HG03097 (cell line): ENCODE measurements around the gene PCDHB1.

ENCODE experiments used
- ATAC-seq: cut with Tn5 transposase; IDR thresholded peaks from one replicate; pipeline ENCODE4 v1.9.1; 2021; ENCODE audit not compliant: unreplicated experiment, low FRiP score

Gene PCDHB1, protein sequence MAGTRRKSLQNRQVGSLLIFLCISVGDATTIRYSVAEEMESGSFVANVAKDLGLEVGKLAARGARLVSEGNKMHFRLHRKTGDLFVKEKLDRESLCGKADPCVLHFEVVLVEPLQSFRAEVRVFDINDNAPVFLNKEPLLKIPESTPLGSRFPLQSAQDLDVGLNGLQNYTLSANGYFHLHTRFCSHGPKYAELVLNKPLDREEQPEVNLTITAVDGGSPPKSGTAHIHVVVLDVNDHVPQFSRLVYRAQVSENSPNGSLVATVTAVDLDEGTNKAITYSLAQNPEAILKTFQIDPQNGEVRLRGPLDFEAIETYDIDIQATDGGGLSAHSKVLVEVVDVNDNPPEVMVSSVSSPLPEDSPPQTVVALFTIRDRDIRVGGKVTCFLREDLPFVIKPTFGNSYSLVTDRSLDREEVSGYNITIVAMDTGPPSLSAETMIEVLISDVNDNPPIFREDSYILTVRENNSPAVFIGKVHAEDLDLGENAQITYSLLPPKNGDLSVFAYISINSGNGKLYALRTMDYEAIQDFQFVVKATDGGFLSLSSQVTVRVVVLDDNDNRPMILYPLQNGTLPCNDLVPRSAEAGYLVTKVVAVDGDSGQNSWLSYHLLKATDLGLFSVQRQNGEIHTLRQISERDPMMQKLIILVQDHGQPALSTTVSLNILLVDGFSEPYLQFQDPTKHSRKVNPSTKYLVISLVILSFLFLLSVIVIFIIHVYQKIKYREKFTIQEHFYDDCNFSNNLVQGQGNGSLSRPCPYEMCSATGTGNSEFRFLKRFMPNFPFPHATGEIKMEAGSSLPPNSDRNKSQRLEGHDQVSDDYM

DNA sequence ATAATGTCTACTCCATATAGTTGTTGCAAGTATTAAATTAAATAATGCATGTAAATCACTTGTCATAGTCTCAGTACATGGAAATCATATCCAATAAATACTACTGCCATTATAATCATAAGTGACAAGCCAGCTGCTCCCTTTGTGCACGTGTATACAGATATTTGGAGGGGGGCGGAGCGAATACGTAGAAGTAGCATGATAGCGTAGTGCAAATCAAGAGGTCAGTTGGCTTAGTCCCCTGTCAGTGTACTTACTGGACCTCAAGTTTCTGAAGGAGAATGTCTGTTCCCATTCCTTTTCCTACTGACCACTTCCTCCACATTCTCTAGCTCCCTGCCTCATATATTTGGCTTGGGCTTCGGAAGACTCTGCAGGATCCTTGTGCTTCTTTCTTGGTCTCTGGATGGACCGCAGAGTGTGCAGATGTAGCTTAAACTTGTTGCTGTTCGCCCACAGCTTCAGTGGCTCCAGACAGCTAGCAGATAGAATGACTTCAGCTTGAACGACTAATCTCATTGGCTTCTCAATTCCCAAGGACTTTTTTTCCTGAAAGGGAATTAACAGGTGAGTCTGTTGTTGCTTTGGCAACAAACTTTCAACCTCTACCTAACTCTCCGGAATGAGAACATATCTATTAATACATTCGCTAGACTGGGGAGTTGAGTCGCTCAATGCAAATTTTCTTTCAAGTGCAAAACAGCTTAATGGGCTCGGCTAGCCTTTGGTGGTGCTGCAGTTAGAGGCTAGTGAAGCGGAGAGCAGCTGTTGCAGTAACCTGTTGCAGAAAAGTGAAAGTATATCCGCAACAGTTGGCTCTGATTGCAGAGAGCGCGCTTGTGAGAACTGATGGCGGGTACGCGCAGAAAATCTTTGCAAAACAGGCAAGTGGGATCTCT, at the start of gene PCDHB1:
Gene PCDHB1, plus strand, starts transcription at position 753 of the 899 bp plus-strand sequence. Its CDS starts 97 bp downstream, at position 850.
- ATAC-seq = no peak

GRCh38 chr5:141001446-141001843, 49.7 kb upstream of the PCDHB1 start:
- no peak for ATAC-seq

- ATAC-seq = no peak
Observed at GRCh38 chr5:141001844-141002604, 49.1 kb upstream of the PCDHB1 start.

DNA sequence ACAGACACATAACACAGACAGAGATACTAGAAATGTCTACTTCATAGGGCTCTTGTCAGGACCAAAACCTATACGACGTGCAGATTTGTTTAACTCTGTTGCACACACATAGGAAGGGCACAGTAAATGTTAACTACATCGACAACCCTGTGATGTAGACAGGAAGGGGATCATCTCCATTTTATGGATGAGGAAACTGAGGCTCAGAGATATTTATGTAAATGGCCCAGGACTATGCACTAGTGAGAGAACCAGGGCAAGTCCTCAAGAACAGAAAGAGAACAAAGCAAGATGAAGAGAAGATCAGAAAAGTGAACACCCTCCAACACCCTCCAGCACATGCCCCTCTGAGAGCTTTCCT, 48.6 kb upstream of the PCDHB1 start:
- no peak for ATAC-seq

GRCh38 chr5:141003031-141003430, 48.1 kb upstream of the PCDHB1 start:
- no peak for ATAC-seq

GRCh38 chr5:141003791-141004611, 47.2 kb upstream of the PCDHB1 start:
- ATAC-seq = no peak

DNA sequence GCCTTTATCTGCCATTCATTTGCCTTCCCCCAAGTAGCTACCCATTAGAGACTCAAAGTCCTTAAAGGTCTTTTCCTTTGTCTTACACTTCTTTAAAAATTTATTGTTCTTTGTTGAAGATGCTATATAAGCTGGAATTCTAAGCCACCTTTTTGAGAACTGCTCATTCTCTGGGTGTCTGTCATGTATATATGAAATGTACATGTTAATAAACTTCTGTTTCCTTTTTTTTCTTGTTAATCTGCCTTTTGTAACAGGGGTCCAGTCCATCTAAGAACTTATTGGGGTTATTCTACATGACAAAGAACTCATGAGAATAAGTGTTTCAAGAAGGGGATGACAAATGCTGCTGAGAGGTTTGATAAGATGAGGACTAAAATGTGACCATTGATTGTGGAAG, 43.4 kb upstream of the PCDHB1 start:
- ATAC-seq = no peak

- ATAC-seq = no peak
Observed at GRCh38 chr5:141010047-141010793, 41.0 kb upstream of the PCDHB1 start.

DNA sequence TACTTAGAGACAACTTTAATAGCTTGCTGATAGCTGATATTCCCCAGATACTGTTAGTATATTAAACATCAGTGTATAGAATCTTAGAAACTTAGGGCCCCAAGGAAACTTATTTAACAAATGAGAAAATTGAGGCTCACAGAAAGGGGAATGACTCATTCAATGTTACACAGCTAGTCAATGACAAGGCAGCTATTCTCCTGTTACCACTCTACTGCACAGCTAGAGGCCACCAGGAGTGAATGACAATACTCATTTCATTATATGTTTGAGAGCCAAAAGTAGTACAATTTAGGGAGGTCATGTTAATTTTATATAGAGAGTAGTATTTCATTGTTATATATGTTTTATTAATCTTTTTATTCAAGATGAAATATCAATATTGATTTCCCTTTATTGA, 33.2 kb upstream of the PCDHB1 start:
- ATAC-seq = no peak

DNA sequence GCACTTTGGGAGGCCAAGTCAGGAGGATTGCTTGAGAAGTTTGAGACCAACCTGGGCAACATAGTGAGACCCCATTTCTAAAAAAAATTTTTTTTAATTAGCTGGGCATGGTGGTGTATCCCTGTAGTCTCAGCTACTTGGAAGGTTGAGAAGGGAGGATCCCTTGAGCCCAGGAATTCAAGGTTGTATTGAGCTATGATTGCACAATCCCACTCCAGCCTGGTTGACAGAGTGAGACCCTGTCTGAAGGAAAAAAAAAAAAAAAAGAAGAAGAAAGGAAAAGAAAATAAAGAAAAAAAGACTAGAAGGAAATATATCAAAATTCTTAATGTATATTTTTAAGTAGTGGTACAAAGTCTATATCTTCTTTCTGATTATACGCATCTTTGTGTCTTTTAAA, 28.8 kb upstream of the PCDHB1 start:
- no peak for ATAC-seq

GRCh38 chr5:141031006-141031405, 20.2 kb upstream of the PCDHB1 start:
- no peak for ATAC-seq

DNA sequence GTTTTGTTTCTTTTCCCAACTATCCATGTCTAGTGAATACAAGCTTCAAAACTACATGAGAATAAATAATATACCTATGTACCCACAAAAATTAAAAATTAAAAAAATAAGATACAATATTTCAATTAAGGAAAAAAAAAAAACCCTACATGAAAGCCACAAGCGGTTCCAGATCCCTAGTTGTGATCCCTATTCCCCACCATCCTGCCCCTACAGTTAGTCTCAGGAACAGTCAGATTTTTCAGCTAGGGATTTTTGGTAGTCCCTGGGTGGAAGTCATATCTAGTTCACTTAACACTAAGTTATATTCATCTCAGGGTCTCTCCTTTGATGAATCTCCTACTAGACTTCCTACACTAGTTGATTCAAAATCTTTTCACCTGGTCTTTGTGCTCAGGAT, 18.5 kb upstream of the PCDHB1 start:
- no peak for ATAC-seq

- ATAC-seq = no peak
Observed at GRCh38 chr5:141039061-141039460, 12.1 kb upstream of the PCDHB1 start.

GRCh38 chr5:141039517-141039916, 11.7 kb upstream of the PCDHB1 start:
- no peak for ATAC-seq

DNA sequence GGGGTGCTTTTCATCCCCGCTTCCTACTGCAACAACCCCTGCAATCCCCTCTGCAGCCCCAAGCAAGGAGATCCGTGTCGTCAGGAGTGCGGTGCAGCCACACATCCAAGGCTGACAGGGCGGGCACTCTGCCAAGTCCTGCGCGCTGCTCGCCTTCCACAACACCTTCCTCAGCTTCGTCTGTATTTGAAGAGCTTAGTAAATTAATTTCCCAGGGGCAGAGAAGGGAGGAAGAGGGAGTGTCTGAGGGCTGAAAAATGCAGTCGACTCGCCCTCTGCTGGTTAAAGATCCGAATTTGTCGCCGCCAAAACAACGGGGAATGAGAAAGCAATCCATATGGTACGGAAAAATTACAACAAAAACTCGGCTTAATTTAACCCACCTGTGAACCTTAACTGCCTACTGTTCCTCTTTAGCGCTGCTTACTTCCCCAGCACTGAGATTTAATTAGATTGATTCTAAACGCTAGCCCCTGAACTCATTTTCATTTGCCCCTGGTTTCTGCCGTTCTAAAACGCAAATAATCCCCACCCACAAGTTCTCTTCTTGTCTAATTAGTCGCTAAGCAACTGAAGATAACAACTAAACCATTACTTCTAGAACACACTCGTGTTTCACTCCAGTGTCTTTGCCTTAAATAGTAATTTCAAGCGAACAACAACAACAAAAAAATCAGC, 10.9 kb upstream of the PCDHB1 start:
- ATAC-seq = no peak

GRCh38 chr5:141040771-141041426, 10.3 kb upstream of the PCDHB1 start:
- no peak for ATAC-seq

GRCh38 chr5:141041427-141041785, 9.8 kb upstream of the PCDHB1 start:
- ATAC-seq = no peak

DNA sequence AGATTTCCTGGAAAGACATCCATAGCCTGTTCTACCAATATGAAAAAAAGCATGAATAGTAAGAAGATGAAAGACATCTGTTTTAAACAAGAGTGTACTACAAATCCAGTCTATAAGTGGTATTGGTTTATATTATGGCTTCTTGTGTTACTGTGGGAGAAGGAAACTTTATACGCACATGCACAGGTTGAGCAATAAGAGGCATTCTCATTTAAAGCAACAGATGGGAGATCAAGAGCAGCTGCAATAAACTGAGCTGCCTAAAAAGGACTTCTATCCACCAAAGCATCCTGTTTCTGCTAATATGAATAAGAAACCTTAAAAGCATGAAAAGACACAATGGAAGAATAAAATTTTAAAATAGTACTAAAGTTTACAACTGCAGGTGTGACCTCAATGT, 8.6 kb upstream of the PCDHB1 start:
- no peak for ATAC-seq
